HG03354 (cell line): ENCODE results near the gene SERPINA9.
"Not testable (repeated sequence)": the region's sequence is repeated elsewhere in the genome, so short reads cannot be mapped to it uniquely, and the experiment has no call there.

Source experiments
- ATAC-seq: cut with Tn5 transposase; IDR thresholded peaks from one replicate; pipeline ENCODE4 v1.9.1; 2021; ENCODE audit warnings: mild to moderate bottlenecking; ENCODE audit not compliant: unreplicated experiment, poor library complexity, severe bottlenecking

Gene SERPINA9

GRCh38 chr14:94441531-94442205 is 34.3 kb downstream of the SERPINA9 start:
- ATAC-seq, result no peak

DNA sequence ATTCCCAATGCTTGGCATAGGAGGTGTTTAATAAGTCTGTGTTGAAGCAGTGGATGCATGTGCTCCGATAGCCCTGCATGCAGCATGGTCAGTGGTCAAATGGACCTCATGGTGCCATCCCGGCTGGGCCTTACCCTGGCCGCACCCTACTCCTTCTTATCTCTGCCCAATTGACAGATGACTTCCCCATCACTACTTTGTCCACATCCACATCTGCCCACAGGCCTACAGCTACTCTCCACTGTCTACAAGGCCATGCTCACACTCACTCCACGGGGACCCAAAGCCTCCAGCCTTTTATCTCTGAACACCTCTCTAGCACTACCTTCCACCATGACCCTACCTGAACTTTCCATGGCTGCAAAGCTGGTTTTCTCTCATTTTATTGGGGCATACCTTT is 34.9 kb downstream of the SERPINA9 start:
- ATAC-seq, result no peak

- ATAC-seq, result no peak
Observed at GRCh38 chr14:94439453-94440057, 36.4 kb downstream of the SERPINA9 start.

DNA sequence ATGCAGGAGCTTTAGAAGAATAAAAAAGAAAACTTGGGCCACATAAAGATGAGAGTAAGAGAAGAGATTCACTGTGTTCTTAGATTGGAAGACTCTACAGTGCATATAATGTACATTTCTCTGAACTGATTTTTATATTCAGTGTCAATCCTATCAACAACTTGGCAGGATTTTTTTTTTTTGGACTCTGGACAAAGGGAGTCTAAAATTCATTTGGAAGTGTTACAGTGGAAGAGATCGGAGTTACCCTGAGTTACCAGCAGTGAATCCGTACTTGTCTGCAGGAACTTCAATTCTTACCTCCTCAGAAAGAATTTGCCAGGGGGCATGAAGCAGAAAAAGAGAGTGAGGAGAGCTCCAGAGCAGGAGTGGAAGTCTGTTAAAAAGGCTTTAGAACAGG is 47.4 kb downstream of the SERPINA9 start:
- no peak for ATAC-seq

GRCh38 chr14:94427016-94427613 is 48.9 kb downstream of the SERPINA9 start:
- no peak for ATAC-seq

DNA sequence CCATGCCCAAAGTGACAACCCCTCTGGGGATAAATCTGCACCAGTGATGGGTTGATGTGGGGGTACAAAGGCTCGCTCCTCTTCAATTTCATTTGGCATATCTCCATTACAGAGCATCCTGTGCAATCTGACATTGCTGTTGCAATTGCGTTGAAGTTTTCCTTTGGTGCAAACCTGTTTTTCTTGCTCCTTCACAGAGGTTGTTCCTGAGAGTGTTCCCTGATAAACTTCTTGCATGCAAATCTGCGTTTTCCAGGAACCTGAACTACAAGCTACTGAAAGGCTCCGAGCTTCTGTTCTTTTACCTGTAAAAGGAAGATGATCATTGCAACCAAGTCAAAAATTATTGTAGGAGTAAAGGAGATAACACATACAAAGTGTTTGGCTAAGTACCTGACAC is 49.5 kb downstream of the SERPINA9 start:
- no peak for ATAC-seq

- ATAC-seq, result no peak
Observed at GRCh38 chr14:94424371-94424770, 51.6 kb downstream of the SERPINA9 start.

- ATAC-seq, result no peak
Observed at GRCh38 chr14:94423453-94424056, 52.4 kb downstream of the SERPINA9 start.

- no peak for ATAC-seq
Observed at GRCh38 chr14:94421316-94421715, 54.7 kb downstream of the SERPINA9 start.

GRCh38 chr14:94417497-94418205 is 58.3 kb downstream of the SERPINA9 start:
- ATAC-seq, result not testable (repeated sequence)
